ENCODE results near the gene SYNM.

DNA sequence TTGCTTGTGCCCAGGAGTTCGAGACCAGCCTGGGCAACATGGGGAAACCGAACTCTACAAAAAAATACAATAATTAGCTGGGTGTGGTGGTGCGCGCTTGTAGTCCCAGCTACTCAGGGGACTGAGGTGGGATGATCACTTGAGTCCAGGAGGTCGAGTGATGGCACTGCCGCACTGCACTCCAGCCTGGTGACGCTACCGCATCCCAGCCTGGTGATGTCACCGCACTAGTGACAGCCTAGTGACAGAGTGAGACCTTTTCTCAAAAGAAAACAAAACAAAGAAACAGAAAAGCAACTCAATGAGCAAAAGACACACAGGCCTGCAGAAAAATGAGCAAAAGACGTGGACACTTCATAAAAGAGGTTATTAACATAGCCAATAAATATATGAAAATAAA is 19.9 kb upstream of the SYNM start:
- TF ChIP-seq POLR2A (IDR thresholded peaks at IDR 0.05; ENCODE audit: borderline replicate concordance, extremely low read depth, insufficient read depth, insufficient read length), result no peak
- TF ChIP-seq, protein P1, sequence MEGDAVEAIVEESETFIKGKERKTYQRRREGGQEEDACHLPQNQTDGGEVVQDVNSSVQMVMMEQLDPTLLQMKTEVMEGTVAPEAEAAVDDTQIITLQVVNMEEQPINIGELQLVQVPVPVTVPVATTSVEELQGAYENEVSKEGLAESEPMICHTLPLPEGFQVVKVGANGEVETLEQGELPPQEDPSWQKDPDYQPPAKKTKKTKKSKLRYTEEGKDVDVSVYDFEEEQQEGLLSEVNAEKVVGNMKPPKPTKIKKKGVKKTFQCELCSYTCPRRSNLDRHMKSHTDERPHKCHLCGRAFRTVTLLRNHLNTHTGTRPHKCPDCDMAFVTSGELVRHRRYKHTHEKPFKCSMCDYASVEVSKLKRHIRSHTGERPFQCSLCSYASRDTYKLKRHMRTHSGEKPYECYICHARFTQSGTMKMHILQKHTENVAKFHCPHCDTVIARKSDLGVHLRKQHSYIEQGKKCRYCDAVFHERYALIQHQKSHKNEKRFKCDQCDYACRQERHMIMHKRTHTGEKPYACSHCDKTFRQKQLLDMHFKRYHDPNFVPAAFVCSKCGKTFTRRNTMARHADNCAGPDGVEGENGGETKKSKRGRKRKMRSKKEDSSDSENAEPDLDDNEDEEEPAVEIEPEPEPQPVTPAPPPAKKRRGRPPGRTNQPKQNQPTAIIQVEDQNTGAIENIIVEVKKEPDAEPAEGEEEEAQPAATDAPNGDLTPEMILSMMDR (IDR thresholded peaks at IDR 0.05 in 2 of 3, conservative IDR thresholded peaks at IDR 0.05 in 1 of 3; ENCODE audit: borderline replicate concordance in 1 of 3, insufficient read depth in 1 of 3, low read depth in 2 of 3, low read length in 2 of 3), result no peak
- TF ChIP-seq EZH2 (IDR thresholded peaks at IDR 0.05), result no peak
- TF ChIP-seq POLR2AphosphoS5 (IDR thresholded peaks at IDR 0.05; ENCODE audit: low read depth, low read length), result no peak
- TF ChIP-seq EZH2phosphoT487 (IDR thresholded peaks at IDR 0.05; ENCODE audit: borderline replicate concordance), result no peak

Data from HCT116 (cell line).